CD8-positive, alpha-beta memory T cell (primary cell): ENCODE data around the gene MOCS2. TPM values are rescaled to one million over a fixed set of nuclear protein-coding genes. Genes with fewer than 3 reads are reported as not detected.

ENCODE experiments used
- CTCF ChIA-PET: fragments of 350-600 bp; sonication (Branson Sonifier 250); formaldehyde crosslinking; loops from one replicate; lab custom pipeline; 2021; ENCODE audit warnings: antibody characterized with exemption; lab: Charles Lee
- POLR2A ChIA-PET: fragments of 350-600 bp; sonication (Branson Sonifier 250); formaldehyde crosslinking; loops from one replicate; lab custom pipeline; 2021; ENCODE audit warnings: antibody characterized with exemption; lab: Charles Lee
- DNase-seq, 5 donors: peaks; one replicate each; pipeline versions ENCODE4 v3.0.0 to v3.0.0-alpha.2; 2020 to 2022; ENCODE audit warnings: mixed read lengths in 1 of 5
- H3K27ac ChIP-seq: one replicate; pipeline ENCODE4 v1.7.0; 2013; ENCODE audit warnings: low read depth, mild to moderate bottlenecking, low read length, moderate library complexity
- H3K27me3 ChIP-seq: 2 replicates; pipeline ENCODE4 v1.7.0; 2013; ENCODE audit warnings: low read length, mild to moderate bottlenecking; ENCODE audit not compliant: insufficient read depth, poor library complexity, severe bottlenecking
- H3K36me3 ChIP-seq: 2 replicates; pipeline ENCODE4 v1.7.0; 2013; ENCODE audit warnings: mild to moderate bottlenecking, low read length, moderate library complexity; ENCODE audit not compliant: insufficient read depth
- H3K4me1 ChIP-seq: 2 replicates; pipeline ENCODE4 v1.7.0; 2013; ENCODE audit warnings: mild to moderate bottlenecking, low read length, moderate library complexity; ENCODE audit not compliant: insufficient read depth
- H3K4me3 ChIP-seq: 2 replicates; pipeline ENCODE4 v1.7.0; 2013; ENCODE audit warnings: mild to moderate bottlenecking, low read length
- H3K9me3 ChIP-seq: 2 replicates; pipeline ENCODE4 v1.7.0; 2013; ENCODE audit warnings: mild to moderate bottlenecking, low read length
- H3K27ac Mint-ChIP-seq, 8 donors: one replicate each; pipeline ENCODE4 v1.8.0; 2020 to 2021; ENCODE audit warnings: mixed read lengths in 8 of 8, mild to moderate bottlenecking in 6 of 8, inconsistent platforms in 3 of 8, moderate library complexity in 3 of 8
- H3K27me3 Mint-ChIP-seq, 2 donors: one replicate each; pipeline ENCODE4 v1.8.0; 2020 to 2021; ENCODE audit warnings: mixed read lengths in 2 of 2, mild to moderate bottlenecking in 1 of 2, moderate library complexity in 1 of 2
- H3K36me3 Mint-ChIP-seq, 3 donors: one replicate each; pipeline ENCODE4 v1.8.0; 2020 to 2021; ENCODE audit warnings: mixed read lengths in 3 of 3, inconsistent platforms in 1 of 3, mild to moderate bottlenecking in 1 of 3
- H3K4me1 Mint-ChIP-seq, 3 donors: one replicate each; pipeline ENCODE4 v1.8.0; 2020 to 2021; ENCODE audit warnings: mixed read lengths in 3 of 3, inconsistent platforms in 1 of 3, mild to moderate bottlenecking in 1 of 3
- H3K4me3 Mint-ChIP-seq, 7 donors: one replicate each; pipeline ENCODE4 v1.8.0; 2020 to 2021; ENCODE audit warnings: mixed read lengths in 7 of 7, mild to moderate bottlenecking in 6 of 7, moderate library complexity in 4 of 7, inconsistent platforms in 2 of 7
- H3K9me3 Mint-ChIP-seq, 5 donors: one replicate each; pipeline ENCODE4 v1.8.0; 2020 to 2022; ENCODE audit warnings: mixed read lengths in 5 of 5, mild to moderate bottlenecking in 3 of 5, moderate library complexity in 2 of 5, inconsistent platforms in 1 of 5
- polyA plus RNA-seq: library from polyadenylated mRNA; unstranded; fragments of 300-500 nt; fragmentation: Illumina TruSeq; gene quantifications from one replicate; pipeline ENCODE4 v1.2.3, GENCODE V29; 2021
- total RNA-seq, 2 experiments: library from RNA; stranded (reverse); gene quantifications; one replicate each; pipeline ENCODE4 v1.2.3, GENCODE V29; 2021

MOCS2 gene
- total and polyA plus RNA-seq, 3 experiments from 2014 or later = 25.9 to 39.7 (median 27.0) TPM

GRCh38 chr5:53110156-53110555 lies 599 bp upstream of the MOCS2 start:
- H3K9me3 ChIP-seq = no peaks in the 10 kb centered on the region
- peak overlapping the region; percentile 74 for H3K4me3 ChIP-seq
- peak in 1 of 5 donors; percentile 46 for DNase-seq
- H3K27ac ChIP-seq = peak overlapping the region; percentile 45
- ChIA-PET CTCF (interaction anchor here (1.1 to 1.4 kb wide), 3 partner anchors 10 to 161 kb away, joined by 3 to 8 read pairs (median 5); no protein-coding TSS in a partner anchor), POLR2A (no interaction called here)
- Mint-ChIP-seq H3K27ac (peak overlapping the region; percentile 88 to 96 (median 94)), H3K36me3 (peaks cover 0 to 26% (median 1%) of the 10 kb centered on the region in 3 donors), H3K27me3 (no peaks in the 10 kb centered on the region), H3K9me3 (no peaks in the 10 kb centered on the region), H3K4me3 (peak overlapping the region; percentile 92 to 98 (median 93)), H3K4me1 (peaks cover 48 to 55% (median 55%) of the 10 kb centered on the region in 3 donors)
- H3K4me1 ChIP-seq = peaks cover 30% of the 10 kb centered on the region
- H3K27me3 ChIP-seq = no peaks in the 10 kb centered on the region
- H3K36me3 ChIP-seq = no peaks in the 10 kb centered on the region

- H3K36me3 ChIP-seq = no peaks in the 10 kb centered on the region
- POLR2A ChIA-PET = interaction anchor here (0.6 kb wide), 1 partner anchor 67 kb away, joined by 11 read pairs; no protein-coding TSS in a partner anchor
- H3K27ac ChIP-seq = peak overlapping the region; percentile 45
- peaks cover 53 to 66% (median 65%) of the 10 kb centered on the region in 3 donors for H3K4me1 Mint-ChIP-seq
- no peaks in the 10 kb centered on the region for H3K9me3 Mint-ChIP-seq
- no peaks in the 10 kb centered on the region for H3K9me3 ChIP-seq
- H3K4me1 ChIP-seq = peaks cover 30% of the 10 kb centered on the region
- CTCF ChIA-PET = interaction anchor here (1.1 to 1.4 kb wide), 3 partner anchors 9 to 160 kb away, joined by 3 to 8 read pairs (median 5); no protein-coding TSS in a partner anchor
- peak overlapping the region; percentile 72 to 96 (median 90) for H3K27ac Mint-ChIP-seq
- no peaks in the 10 kb centered on the region for H3K27me3 ChIP-seq
- DNase-seq = no peak
- peak overlapping the region; percentile 74 for H3K4me3 ChIP-seq
- peak overlapping the region; percentile 92 to 98 (median 93) for H3K4me3 Mint-ChIP-seq
- peaks cover 0 to 34% (median 0%) of the 10 kb centered on the region in 3 donors for H3K36me3 Mint-ChIP-seq
- no peaks in the 10 kb centered on the region for H3K27me3 Mint-ChIP-seq
Measured at GRCh38 chr5:53109056-53109442, 508 bp downstream of the MOCS2 start.

- peaks cover 30% of the 10 kb centered on the region for H3K4me1 ChIP-seq
- DNase-seq = no peak
- Mint-ChIP-seq H3K27ac (peak overlapping the region in 1 of 8 donors; percentile 22), H3K36me3 (peaks cover 0 to 64% (median 9%) of the 10 kb centered on the region in 3 donors), H3K4me1 (peaks cover 56 to 76% (median 72%) of the 10 kb centered on the region in 3 donors), H3K9me3 (no peaks in the 10 kb centered on the region), H3K4me3 (peak overlapping the region in 2 of 7 donors; percentile 26 to 61), H3K27me3 (no peaks in the 10 kb centered on the region)
- ChIA-PET CTCF (interaction anchor here (2.2 kb wide), 1 partner anchor 8 kb away, joined by 7 read pairs; no protein-coding TSS in a partner anchor), POLR2A (no interaction called here)
- H3K9me3 ChIP-seq = no peaks in the 10 kb centered on the region
- H3K4me3 ChIP-seq = no peak overlapping the region
- no peaks in the 10 kb centered on the region for H3K27me3 ChIP-seq
- H3K36me3 ChIP-seq = no peaks in the 10 kb centered on the region
- no peak overlapping the region for H3K27ac ChIP-seq
Measured at GRCh38 chr5:53105611-53106300, 3.8 kb downstream of the MOCS2 start.

- Histone ChIP-seq H3K9me3 (no peaks in the 10 kb centered on the region), H3K4me3 (no peak overlapping the region), H3K27me3 (no peaks in the 10 kb centered on the region), H3K27ac (no peak overlapping the region), H3K36me3 (peaks cover 12% of the 10 kb centered on the region), H3K4me1 (no peaks in the 10 kb centered on the region)
- peak overlapping the region in 1 of 8 donors; percentile 38 for H3K27ac Mint-ChIP-seq
- CTCF ChIA-PET = interaction anchor here (0.6 to 2.2 kb wide), 2 partner anchors 9 to 475 kb away, joined by 4 to 5 read pairs; partner anchors contain the start of gene MOCS2
- H3K36me3 Mint-ChIP-seq = peaks cover 0 to 78% (median 31%) of the 10 kb centered on the region in 3 donors
- POLR2A ChIA-PET = no interaction called here
- no peaks in the 10 kb centered on the region for H3K27me3 Mint-ChIP-seq
- peaks cover 18 to 31% (median 25%) of the 10 kb centered on the region in 3 donors for H3K4me1 Mint-ChIP-seq
- no peak overlapping the region for H3K4me3 Mint-ChIP-seq
- DNase-seq = no peak
- H3K9me3 Mint-ChIP-seq = no peaks in the 10 kb centered on the region
Measured at GRCh38 chr5:53100606-53101005, 9.0 kb downstream of the MOCS2 start.

GRCh38 chr5:53099546-53099945 lies 10.0 kb downstream of the MOCS2 start:
- no peaks in the 10 kb centered on the region for H3K27me3 ChIP-seq
- Mint-ChIP-seq H3K4me1 (peaks cover 9 to 21% (median 15%) of the 10 kb centered on the region in 3 donors), H3K27ac (peak overlapping the region in 1 of 8 donors; percentile 21), H3K27me3 (no peaks in the 10 kb centered on the region), H3K4me3 (no peak overlapping the region), H3K36me3 (peaks cover 0 to 70% (median 31%) of the 10 kb centered on the region in 3 donors), H3K9me3 (no peaks in the 10 kb centered on the region)
- peaks cover 12% of the 10 kb centered on the region for H3K36me3 ChIP-seq
- no peak for DNase-seq
- POLR2A ChIA-PET = no interaction called here
- H3K4me3 ChIP-seq = no peak overlapping the region
- no peaks in the 10 kb centered on the region for H3K9me3 ChIP-seq
- no peak overlapping the region for H3K27ac ChIP-seq
- no peaks in the 10 kb centered on the region for H3K4me1 ChIP-seq
- CTCF ChIA-PET = interaction anchor here (2.2 kb wide), 1 partner anchor 10 kb away, joined by 5 read pairs; the partner anchor contains the start of gene MOCS2

- H3K9me3 Mint-ChIP-seq = no peaks in the 10 kb centered on the region
- no peaks in the 10 kb centered on the region for H3K4me1 ChIP-seq
- POLR2A ChIA-PET = interaction anchor here (0.6 kb wide), 1 partner anchor 1126 kb away, joined by 5 read pairs; no protein-coding TSS in a partner anchor
- H3K36me3 Mint-ChIP-seq = peaks cover 0 to 39% (median 22%) of the 10 kb centered on the region in 3 donors
- peaks cover 0 to 2% (median 0%) of the 10 kb centered on the region in 3 donors for H3K4me1 Mint-ChIP-seq
- no peak overlapping the region for H3K4me3 ChIP-seq
- H3K27me3 ChIP-seq = no peaks in the 10 kb centered on the region
- peaks cover 12% of the 10 kb centered on the region for H3K36me3 ChIP-seq
- peak overlapping the region in 2 of 8 donors; percentile 30 to 44 for H3K27ac Mint-ChIP-seq
- no peak overlapping the region for H3K4me3 Mint-ChIP-seq
- H3K9me3 ChIP-seq = no peaks in the 10 kb centered on the region
- H3K27ac ChIP-seq = no peak overlapping the region
- DNase-seq = peak; percentile 41 to 69 (median 51)
- no peaks in the 10 kb centered on the region for H3K27me3 Mint-ChIP-seq
- CTCF ChIA-PET = interaction anchor here (0.8 to 2.8 kb wide), 5 partner anchors 8 to 148 kb away, joined by 3 to 24 read pairs (median 8); partner anchors contain the start of gene ITGA2
Measured at GRCh38 chr5:53095931-53096525, 13.5 kb downstream of the MOCS2 start.

GRCh38 chr5:53095217-53095616 lies 14.3 kb downstream of the MOCS2 start:
- Mint-ChIP-seq H3K9me3 (no peaks in the 10 kb centered on the region), H3K4me3 (no peak overlapping the region), H3K27me3 (no peaks in the 10 kb centered on the region), H3K4me1 (peaks cover 0 to 2% (median 0%) of the 10 kb centered on the region in 3 donors), H3K36me3 (peaks cover 0 to 32% (median 22%) of the 10 kb centered on the region in 3 donors), H3K27ac (no peak overlapping the region)
- Histone ChIP-seq H3K27ac (no peak overlapping the region), H3K27me3 (no peaks in the 10 kb centered on the region), H3K9me3 (no peaks in the 10 kb centered on the region), H3K36me3 (peaks cover 9% of the 10 kb centered on the region), H3K4me3 (no peak overlapping the region), H3K4me1 (no peaks in the 10 kb centered on the region)
- no peak for DNase-seq
- POLR2A ChIA-PET = interaction anchor here (0.6 kb wide), 1 partner anchor 1127 kb away, joined by 5 read pairs; no protein-coding TSS in a partner anchor
- CTCF ChIA-PET = interaction anchor here (1.4 to 1.5 kb wide), 2 partner anchors 106 to 146 kb away, joined by 3 to 10 read pairs; partner anchors contain the start of gene ITGA2
